Dedifferentiated amniotic fluid mesenchymal stem cell (primary cell): ENCODE results near the gene ATP6V1C2.

Experiments used
- DNase-seq: peaks from one replicate; pipeline ENCODE4 v3.0.0-alpha.2; 2016; ENCODE audit errors: extremely low spot score

Gene ATP6V1C2

DNA sequence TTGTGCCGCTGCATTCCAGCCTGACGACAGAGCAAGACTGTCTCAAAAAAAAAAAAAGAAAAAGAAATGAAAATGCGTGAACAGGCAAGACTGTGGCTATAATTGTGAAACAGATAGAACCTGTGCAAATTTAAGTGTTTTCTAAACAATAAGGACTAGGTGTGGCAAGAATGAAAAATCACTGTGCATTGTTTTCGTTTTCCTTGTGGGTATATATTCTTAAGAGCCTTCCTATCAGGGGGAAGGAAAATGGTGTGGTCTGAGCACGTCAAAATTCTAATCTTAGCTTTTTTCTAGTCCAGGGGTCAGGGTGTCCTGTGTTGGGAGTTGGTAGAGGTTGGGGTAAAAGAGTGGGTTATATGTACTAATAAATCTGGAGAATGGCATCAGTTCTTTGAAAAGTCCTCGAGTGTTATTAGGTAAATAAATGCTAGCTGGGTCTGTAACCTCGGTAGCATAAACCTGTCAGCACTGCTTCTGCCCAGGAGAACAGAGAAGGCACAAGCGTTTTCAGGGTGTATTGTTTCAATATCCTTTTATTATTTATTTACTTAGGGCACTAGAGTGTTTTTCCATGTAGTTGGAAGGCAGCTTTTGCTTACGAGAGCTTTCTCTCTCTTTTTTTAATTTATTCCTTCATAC, 11.6 kb downstream of the ATP6V1C2 start:
- DNase-seq = no peak

GRCh38 chr2:10733566-10733925, 12.1 kb downstream of the ATP6V1C2 start:
- DNase-seq = no peak

GRCh38 chr2:10733980-10734379, 12.6 kb downstream of the ATP6V1C2 start:
- DNase-seq = no peak

DNA sequence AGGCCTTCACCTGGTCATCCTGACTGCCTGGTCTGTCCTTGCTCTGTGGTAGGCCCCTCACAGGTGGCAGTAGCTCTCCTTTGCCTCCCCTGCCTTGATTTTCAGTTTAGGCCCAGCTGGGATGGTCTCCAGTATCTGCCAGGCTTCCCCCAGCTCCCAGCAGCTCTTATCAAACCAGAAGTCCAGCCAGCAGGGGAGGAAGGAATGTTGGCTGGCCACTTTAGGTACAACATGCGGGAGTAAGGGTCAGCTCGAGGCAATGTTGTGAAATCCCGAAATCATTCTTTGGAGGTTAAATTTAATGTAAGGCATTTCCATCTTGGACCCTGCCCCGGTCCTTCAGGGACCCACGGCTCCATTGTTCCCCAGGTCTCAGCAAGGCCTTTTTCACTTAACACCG, 16.8 kb downstream of the ATP6V1C2 start:
- no peak for DNase-seq

DNA sequence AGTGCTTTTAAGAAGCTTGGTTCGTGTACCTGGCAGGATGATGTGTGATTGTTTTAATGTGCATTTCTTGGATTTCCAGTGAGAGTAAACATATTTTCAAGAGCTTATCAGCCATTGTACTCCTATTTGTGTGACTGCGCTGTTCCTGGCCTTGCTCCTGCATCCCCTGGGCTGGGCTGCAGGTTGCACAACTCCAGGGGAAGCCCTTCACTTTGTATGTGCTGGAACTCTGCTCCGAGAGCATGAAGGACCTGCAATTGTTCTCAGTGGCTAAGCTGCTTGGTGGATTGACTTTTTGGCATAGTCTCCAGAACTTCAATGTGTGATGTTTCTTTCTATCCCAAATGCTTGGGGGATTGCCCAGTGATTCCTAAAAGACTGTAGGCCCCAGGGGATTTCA, 18.8 kb downstream of the ATP6V1C2 start:
- no peak for DNase-seq

- no peak for DNase-seq
These were observed 19.7 kb downstream of the ATP6V1C2 start for GRCh38 chr2:10741139-10741538.

- no peak for DNase-seq
These were observed 21.2 kb downstream of the ATP6V1C2 start for GRCh38 chr2:10742666-10743065.

- DNase-seq = no peak
These were observed 29.2 kb downstream of the ATP6V1C2 start for GRCh38 chr2:10750610-10751009.

GRCh38 chr2:10752236-10752635, 30.8 kb downstream of the ATP6V1C2 start:
- no peak for DNase-seq

- no peak for DNase-seq
These were observed 31.7 kb downstream of the ATP6V1C2 start for GRCh38 chr2:10753156-10753555.

DNA sequence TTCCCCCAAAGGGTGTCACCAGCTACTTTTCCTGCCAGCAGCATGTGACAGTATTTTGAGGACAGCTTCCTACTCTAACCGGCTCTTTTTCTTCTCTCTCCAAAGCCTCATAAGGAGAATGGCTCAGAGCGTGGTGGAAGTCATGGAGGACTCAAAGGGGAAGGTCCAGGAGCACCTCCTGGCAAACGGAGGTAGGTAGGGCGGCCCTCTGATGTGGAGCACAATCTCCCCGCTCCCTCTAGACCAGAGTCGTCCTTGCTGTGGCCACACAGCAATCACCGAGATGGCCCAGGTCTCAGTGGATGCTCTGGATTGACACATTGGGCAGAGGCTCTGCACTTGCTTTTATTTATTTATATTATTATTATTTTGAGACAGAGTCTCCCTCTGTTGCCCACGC, 32.4 kb downstream of the ATP6V1C2 start:
- DNase-seq = no peak

- DNase-seq = no peak
These were observed 34.2 kb downstream of the ATP6V1C2 start for GRCh38 chr2:10755621-10756020.

GRCh38 chr2:10757814-10758286, 36.4 kb downstream of the ATP6V1C2 start:
- no peak for DNase-seq

DNA sequence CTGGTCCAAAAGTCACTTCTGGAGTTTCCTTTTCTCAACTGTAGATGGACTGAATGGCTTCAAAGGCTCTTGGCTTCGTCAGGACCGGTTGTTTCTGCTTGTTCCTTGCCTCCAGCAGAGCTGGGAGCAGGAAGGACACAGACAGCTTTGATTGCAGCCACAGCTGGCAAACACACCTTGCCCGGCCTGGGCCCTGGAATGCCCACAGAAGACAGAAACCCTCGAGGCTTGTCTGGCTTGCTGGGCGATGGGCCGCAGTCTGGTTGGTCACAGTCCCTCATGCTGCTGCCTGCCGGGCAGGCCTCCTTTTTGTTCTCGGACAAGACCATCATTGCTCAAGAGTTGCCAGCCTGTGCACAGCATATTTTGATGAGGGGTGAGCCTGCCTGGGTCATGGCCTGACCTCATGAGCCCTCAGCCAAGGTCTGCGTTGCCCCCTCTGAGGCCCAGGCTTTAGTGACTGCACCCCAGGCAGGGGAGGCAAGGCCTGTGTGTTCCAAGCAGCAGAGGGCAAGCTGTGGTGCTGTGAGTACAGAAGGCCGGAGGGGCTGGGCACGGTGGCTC, 37.8 kb downstream of the ATP6V1C2 start:
- DNase-seq = no peak

- DNase-seq = no peak
These were observed 39.5 kb downstream of the ATP6V1C2 start for GRCh38 chr2:10760794-10761504.

GRCh38 chr2:10761591-10761990, 40.2 kb downstream of the ATP6V1C2 start:
- no peak for DNase-seq

DNA sequence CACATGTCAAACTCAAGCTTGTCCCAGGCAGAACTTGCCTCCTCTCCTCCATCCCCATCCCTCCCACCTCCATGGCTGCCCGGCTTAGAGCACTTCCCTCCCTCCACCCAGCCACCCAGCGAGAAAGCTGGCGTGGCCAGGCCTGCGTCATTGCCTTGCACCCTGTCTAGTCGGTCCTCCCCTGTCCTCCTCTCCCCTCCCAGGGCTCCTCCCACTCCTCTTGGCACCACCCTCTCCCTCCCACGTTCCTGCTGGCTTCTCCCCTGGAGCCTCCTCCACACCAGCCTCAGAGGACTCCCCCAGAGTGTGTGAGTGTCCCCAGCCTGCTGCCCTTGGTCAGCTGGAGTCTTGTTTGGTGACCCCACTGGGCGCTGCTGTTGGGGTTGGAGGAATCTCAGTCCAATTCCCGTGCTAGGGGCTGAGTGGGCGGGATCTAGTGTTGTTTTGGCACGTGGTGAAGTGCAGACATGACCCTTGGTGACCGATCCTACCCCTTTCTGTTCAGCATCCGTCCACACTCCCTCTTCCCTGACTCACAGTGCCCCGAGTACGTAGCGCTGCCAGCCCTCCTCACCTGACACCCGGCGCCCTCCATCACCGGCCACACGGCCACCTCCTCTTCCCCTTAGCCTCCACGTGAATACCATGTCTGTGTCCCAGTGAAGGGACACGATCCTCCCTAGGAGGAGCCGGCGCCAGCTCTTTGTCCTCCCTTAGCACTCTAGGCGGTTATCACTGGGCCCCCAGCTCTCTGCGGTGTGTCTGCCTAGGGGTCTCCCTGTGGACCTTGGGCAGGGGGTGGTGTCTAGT, 41.4 kb downstream of the ATP6V1C2 start:
- DNase-seq = no peak

DNA sequence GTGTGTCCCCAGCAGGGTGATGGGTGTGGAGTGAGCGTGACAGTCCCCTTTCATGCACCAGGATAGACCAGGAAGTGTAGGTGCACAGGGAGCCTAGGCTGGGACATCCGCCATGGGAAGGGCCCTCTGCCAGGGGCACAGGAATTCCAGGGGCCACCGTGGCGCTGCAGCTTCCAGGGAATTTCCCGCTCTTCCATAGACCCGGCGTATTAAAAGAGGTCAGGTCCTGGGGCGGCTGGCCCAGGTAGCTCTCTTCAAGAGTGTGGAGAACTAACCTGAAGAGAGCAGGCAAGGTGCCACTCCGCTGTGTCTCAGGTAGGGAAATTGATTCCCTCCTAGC, 42.0 kb downstream of the ATP6V1C2 start:
- DNase-seq = no peak

GRCh38 chr2:10764096-10764785, 42.8 kb downstream of the ATP6V1C2 start:
- DNase-seq = no peak

- no peak for DNase-seq
These were observed 43.5 kb downstream of the ATP6V1C2 start for GRCh38 chr2:10764896-10765295.

- DNase-seq = no peak
These were observed 44.0 kb downstream of the ATP6V1C2 start for GRCh38 chr2:10765461-10765860.

DNA sequence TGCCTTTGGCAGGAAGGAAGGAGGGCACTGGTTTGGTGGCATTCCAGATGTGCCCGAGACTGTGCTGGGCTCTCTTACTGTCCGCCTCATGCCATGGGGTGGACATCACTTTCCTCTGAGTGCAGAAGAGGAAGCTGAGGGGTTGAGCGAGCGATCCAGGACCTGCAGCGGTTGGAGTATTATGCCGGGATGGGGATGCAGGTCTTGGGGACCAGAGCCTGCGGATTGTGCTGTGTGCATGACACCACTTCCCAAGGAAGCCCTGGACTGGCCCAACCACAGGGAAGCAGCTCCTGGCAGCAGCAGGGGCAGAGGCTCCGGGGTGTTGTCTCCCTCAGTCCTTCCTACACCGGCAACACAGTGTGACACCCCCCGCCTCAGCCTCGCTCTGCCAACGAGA, 44.5 kb downstream of the ATP6V1C2 start:
- no peak for DNase-seq
